ENCODE measurements around the gene IER5.
"Not testable (repeated sequence)": the region's sequence is repeated elsewhere in the genome, so short reads cannot be mapped to it uniquely, and the experiment has no call there.

Gene IER5

GRCh38 chr1:181088079-181089016, at the start of gene IER5:
IER5 (plus strand) TSS chr1:181088700; CDS start chr1:181088903, 203 bp downstream.
- peak; percentile 95 for DNase-seq (ENCODE audit: low read depth)
- H3K4me3 ChIP-seq (ENCODE audit: low read length), result peak within 1 kb of the TSS; percentile 89
- TF ChIP-seq, protein P1, sequence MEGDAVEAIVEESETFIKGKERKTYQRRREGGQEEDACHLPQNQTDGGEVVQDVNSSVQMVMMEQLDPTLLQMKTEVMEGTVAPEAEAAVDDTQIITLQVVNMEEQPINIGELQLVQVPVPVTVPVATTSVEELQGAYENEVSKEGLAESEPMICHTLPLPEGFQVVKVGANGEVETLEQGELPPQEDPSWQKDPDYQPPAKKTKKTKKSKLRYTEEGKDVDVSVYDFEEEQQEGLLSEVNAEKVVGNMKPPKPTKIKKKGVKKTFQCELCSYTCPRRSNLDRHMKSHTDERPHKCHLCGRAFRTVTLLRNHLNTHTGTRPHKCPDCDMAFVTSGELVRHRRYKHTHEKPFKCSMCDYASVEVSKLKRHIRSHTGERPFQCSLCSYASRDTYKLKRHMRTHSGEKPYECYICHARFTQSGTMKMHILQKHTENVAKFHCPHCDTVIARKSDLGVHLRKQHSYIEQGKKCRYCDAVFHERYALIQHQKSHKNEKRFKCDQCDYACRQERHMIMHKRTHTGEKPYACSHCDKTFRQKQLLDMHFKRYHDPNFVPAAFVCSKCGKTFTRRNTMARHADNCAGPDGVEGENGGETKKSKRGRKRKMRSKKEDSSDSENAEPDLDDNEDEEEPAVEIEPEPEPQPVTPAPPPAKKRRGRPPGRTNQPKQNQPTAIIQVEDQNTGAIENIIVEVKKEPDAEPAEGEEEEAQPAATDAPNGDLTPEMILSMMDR (conservative IDR thresholded peaks at IDR 0.05; ENCODE audit: low read length), result no peak

- no peak overlapping the region for H3K4me3 ChIP-seq (ENCODE audit: low read length)
- DNase-seq (ENCODE audit: low read depth), result no peak
- TF ChIP-seq, protein P1 (conservative IDR thresholded peaks at IDR 0.05; ENCODE audit: low read length), result no peak
Observed at GRCh38 chr1:181040284-181040865, 48.1 kb upstream of the IER5 start.

DNA sequence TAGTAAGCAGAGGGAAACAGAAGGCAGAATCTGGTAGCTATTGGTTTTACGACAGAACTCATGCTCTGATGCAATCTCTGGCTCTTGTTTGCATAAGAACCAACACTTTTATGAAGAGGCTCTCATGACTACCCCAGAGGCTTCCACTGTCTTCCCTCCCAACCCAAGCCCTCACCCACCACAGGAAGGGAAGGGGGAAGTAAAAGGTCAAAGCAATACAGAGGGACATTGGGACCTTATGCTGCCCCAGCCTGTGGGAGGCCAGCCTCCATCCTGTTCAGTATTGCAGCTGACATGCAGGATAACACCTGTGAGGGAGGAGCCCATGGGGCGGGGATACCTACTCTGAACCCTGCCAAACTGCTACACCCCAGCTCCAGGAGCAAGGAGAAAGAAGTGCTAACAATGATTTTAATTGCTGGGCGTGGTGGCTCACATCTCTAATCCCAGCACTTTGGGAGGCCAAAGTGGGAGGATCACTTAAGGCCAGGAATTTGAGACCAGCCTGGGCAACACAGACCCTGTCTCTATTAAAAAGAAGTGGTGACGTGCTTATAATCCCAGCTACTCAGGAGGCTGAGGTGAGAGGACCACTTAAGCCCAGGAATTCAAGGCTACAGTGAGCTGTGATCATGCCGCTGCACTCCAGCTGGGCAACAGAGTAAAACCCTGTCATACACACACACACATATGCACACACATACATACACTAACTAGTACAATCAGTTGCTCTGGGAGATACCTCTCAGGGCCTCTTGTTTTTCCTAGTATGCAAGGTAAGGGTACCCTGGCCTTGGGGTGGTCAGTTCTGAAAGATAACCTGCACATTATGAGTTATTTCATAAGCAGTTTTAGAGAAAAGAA, 45.2 kb upstream of the IER5 start:
- TF ChIP-seq, protein P1 (conservative IDR thresholded peaks at IDR 0.05; ENCODE audit: low read length), result no peak

DNA sequence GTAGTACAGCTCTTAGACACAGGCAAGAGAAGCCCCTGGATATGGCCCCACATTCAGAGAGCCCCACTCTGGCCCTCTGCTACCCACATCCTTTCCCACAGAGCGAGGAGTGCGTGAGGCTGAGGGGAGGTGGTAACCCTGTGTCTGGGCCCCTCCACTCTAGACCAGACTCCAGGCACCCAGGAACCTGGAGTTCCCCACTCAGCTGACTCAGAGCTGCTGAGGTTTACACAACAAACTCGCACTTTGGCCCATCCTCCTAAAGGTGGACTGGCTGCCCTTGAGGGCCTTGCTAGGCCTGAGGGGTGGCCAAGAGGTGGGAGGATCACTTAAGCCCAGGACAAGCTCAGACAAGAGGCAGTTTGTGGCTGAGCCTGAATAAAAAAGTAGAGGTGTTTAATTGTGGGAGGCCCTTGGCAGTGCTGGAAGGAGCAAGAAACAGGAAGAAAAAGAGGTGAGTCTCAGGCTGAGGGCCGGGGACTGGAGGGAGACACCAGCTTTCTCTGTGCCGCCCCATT, 44.0 kb upstream of the IER5 start:
- no peak overlapping the region for H3K4me3 ChIP-seq (ENCODE audit: low read length)
- TF ChIP-seq, protein P1 (conservative IDR thresholded peaks at IDR 0.05; ENCODE audit: low read length), result no peak
- DNase-seq (ENCODE audit: low read depth), result no peak

More for the DNA sequence above, 45.2 kb upstream of the IER5 start:
- DNase-seq (ENCODE audit: low read depth), result peak; percentile 49
- no peak overlapping the region for H3K4me3 ChIP-seq (ENCODE audit: low read length)

DNA sequence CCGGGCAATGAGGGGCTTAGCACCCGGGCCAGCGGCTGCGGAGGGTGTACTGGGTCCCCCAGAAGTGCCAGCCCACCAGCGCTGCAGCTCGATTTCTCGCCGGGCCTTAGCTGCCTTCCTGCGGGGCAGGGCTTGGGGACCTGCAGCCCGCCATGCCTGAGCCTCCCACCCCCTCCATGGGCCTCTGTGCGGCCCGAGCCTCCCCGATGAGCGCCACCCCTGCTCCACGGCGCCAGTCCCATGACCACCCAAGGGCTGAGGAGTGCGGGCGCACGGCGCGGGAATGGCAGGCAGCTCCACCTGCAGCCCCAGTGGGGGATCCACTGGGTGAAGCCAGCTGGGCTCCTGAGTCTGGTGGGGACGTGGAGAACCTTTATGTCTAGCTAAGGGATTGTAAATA, 42.6 kb upstream of the IER5 start:
- DNase-seq (ENCODE audit: low read depth); H3K4me3 ChIP-seq (ENCODE audit: low read length): not testable (repeated sequence)

DNA sequence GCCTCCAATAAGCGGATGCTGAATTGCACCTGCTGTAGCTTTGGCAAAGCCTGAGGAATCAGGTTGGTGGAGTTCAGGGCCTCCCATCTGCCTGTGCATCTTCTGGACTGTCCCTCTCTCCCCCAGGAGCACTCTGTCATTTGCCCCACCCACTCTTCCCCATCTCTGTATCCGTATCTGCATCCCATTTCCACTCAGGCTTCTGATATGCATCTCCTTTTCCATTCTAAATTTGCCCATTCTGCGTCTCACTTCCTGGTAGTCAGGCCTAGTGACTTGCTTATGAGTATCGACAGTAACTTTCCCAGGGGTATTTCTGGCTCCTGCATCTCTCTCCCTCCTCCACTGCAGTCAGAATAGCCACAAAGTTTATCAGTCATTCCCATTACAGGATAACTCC, 39.1 kb upstream of the IER5 start:
- TF ChIP-seq, protein P1 (conservative IDR thresholded peaks at IDR 0.05; ENCODE audit: low read length), result no peak
- DNase-seq (ENCODE audit: low read depth), result no peak
- H3K4me3 ChIP-seq (ENCODE audit: low read length), result no peak overlapping the region

- DNase-seq (ENCODE audit: low read depth), result no peak
- no peak overlapping the region for H3K4me3 ChIP-seq (ENCODE audit: low read length)
- TF ChIP-seq, protein P1 (conservative IDR thresholded peaks at IDR 0.05; ENCODE audit: low read length), result no peak
Observed at GRCh38 chr1:181050922-181051321, 37.6 kb upstream of the IER5 start.
